Pancreas (tissue), 10 donors: ENCODE measurements around the gene PTPRD. TPM values are rescaled to one million over a fixed set of nuclear protein-coding genes. Genes with fewer than 3 reads are reported as not detected.

Experiments
- ATAC-seq, 4 donors: fragments of 200-7000 bp; cut with Tn5 transposase; one replicate each; pipeline versions ENCODE4 v1.8.0 to v1.9.1; 2020; ENCODE audit warnings: mild to moderate bottlenecking in 4 of 4, moderate library complexity in 4 of 4
- DNase-seq, 6 donors: peaks; one replicate each; pipeline ENCODE4 v3.0.0-alpha.2; 2020
- FAIRE-seq: peaks from 2 replicates; lab custom pipeline; 2012; peaks lifted over from hg19 to GRCh38; lab: Jason Lieb, UNC
- H3K27ac ChIP-seq, 4 donors: fragments of 200-600 bp; sonication (generic); 1 replicate in 3 of 4; 2 replicates in 1 of 4; pipeline versions ENCODE4 v1.5.0 to v1.8.0; 2020
- H3K27me3 ChIP-seq, 4 donors: fragments of 200-600 bp; one replicate each; pipeline ENCODE4 v1.8.0; 2021
- H3K36me3 ChIP-seq, 3 donors: fragments of 200-600 bp; sonication (generic) in 1 of 3; one replicate each; pipeline versions ENCODE4 v1.5.0 to v1.8.0; 2020 to 2021
- H3K4me1 ChIP-seq, 3 donors: fragments of 200-600 bp; one replicate each; pipeline ENCODE4 v1.8.0; 2021
- H3K4me3 ChIP-seq, 4 donors: fragments of 200-600 bp; sonication (generic) in 2 of 4; one replicate each; pipeline versions ENCODE4 v1.5.0 to v1.8.0; 2020 to 2021
- H3K9me3 ChIP-seq, 4 donors: fragments of 200-600 bp; one replicate each; pipeline ENCODE4 v1.8.0; 2021
- CTCF ChIP-seq, 4 donors: fragments of 200-600 bp; sonication (generic) in 3 of 4; IDR thresholded peaks; one replicate each; pipeline versions ENCODE4 v1.5.0 to v1.8.0; 2021; ENCODE audit warnings: antibody characterized with exemption in 4 of 4
- WGBS, 2 donors: extraction: QIAGEN DNeasy Blood & Tissue Kit; methylation state at CpG; one replicate each; pipeline ENCODE4 v1.1.7; 2013; 5-methylcytosine and 5-hydroxymethylcytosine counted together
- intact Hi-C, 3 donors: fragments of 100-400 bp; cut with DNase I; formaldehyde crosslinking; loops; one replicate each; pipeline versions ENCODE4 v1.11.1 to v1.14.2; 2022
- polyA plus RNA-seq, 2 donors: library from polyadenylated mRNA; stranded (reverse); fragments of 200-250 nt; gene quantifications; one replicate each; pipeline ENCODE4 v1.2.3, GENCODE V29; 2013
- total RNA-seq, 6 donors: library from RNA; stranded (reverse); fragmentation: NEBNext Ultra II Directional in 4 of 6; extraction: Animal tissue kit (Norgen Biotek cat#: 25700) in 4 of 6; gene quantifications; one replicate each; pipeline versions ENCODE4 v1.2.1 to v1.2.4, GENCODE V29; 2021 to 2023
- donor health status: healthy with polysubstance abuse.
- donor health status: DM: no; HTN: no; CAD: no; lungs with moderate emphysema.
- donor health status: DM: no; HTN: no; CAD: no.
- donor health status: control.
- donor health status: control.
- donor health status: Bipolar disorder and iron deficiency.
- donor health status: DM: yes; HTN: yes; CAD: no.
- donor health status: DM: no; HTN: no; CAD: no.
- donor health status: DM: no; HTN: no; CAD: no.
- donor health status: DM: yes; HTN: yes; CAD: no.

The PTPRD gene
- total and polyA plus RNA-seq, 8 donors = 2.1 to 21.7 (median 5.1) TPM

GRCh38 chr9:10228082-10228481 lies 384.7 kb downstream of the PTPRD start:
- ATAC-seq = peak; percentile 38 to 84 (median 66)
- TF ChIP-seq CTCF (IDR thresholded peaks at IDR 0.05) = no peak
- H3K4me1 ChIP-seq = peaks cover 0 to 4% (median 0%) of the 10 kb centered on the region in 3 donors
- H3K4me3 ChIP-seq = no peak overlapping the region
- no peak for DNase-seq
- no peaks in the 10 kb centered on the region for H3K36me3 ChIP-seq
- H3K9me3 ChIP-seq = no peaks in the 10 kb centered on the region
- peak overlapping the region in 1 of 4 donors; percentile 29 for H3K27ac ChIP-seq
- no peaks in the 10 kb centered on the region for H3K27me3 ChIP-seq
- intact Hi-C loops = no loop called here
- no peak for FAIRE-seq
- 5 to 11% methylated on average over 1 of the region's 1 CpG for WGBS, 2 donors

- Histone ChIP-seq H3K4me1 (peaks cover 0 to 4% (median 0%) of the 10 kb centered on the region in 3 donors), H3K27ac (no peak overlapping the region), H3K27me3 (no peaks in the 10 kb centered on the region), H3K36me3 (no peaks in the 10 kb centered on the region), H3K4me3 (no peak overlapping the region), H3K9me3 (no peaks in the 10 kb centered on the region)
- no peak for FAIRE-seq
- DNase-seq = no peak
- no peak for TF ChIP-seq CTCF (IDR thresholded peaks at IDR 0.05)
- no peak for ATAC-seq
- intact Hi-C loops = no loop called here
- 73 to 84% methylated on average over 4 of the region's 4 CpGs for WGBS, 2 donors
These were observed 385.8 kb downstream of the PTPRD start for GRCh38 chr9:10226996-10227395.

GRCh38 chr9:10212702-10213101 lies 400.1 kb downstream of the PTPRD start:
- H3K27ac ChIP-seq = no peak overlapping the region
- ATAC-seq (no peak), DNase-seq (no peak), FAIRE-seq (no peak)
- no peak for TF ChIP-seq CTCF (IDR thresholded peaks at IDR 0.05)
- WGBS, 2 donors = 47 to 48% methylated on average over 3 of the region's 3 CpGs
- H3K9me3 ChIP-seq = no peaks in the 10 kb centered on the region
- H3K36me3 ChIP-seq = no peaks in the 10 kb centered on the region
- intact Hi-C loops = no loop called here
- H3K4me1 ChIP-seq = no peaks in the 10 kb centered on the region
- H3K27me3 ChIP-seq = no peaks in the 10 kb centered on the region
- no peak overlapping the region for H3K4me3 ChIP-seq

GRCh38 chr9:10208691-10209069 lies 404.1 kb downstream of the PTPRD start:
- no peaks in the 10 kb centered on the region for H3K36me3 ChIP-seq
- H3K4me3 ChIP-seq = peak overlapping the region in 1 of 4 donors; percentile 38
- no peaks in the 10 kb centered on the region for H3K27me3 ChIP-seq
- no peaks in the 10 kb centered on the region for H3K4me1 ChIP-seq
- FAIRE-seq = no peak
- no peak for TF ChIP-seq CTCF (IDR thresholded peaks at IDR 0.05)
- peak in 2 of 4 donors; percentile 60 to 76 for ATAC-seq
- no peak for DNase-seq
- intact Hi-C loops = no loop called here
- H3K9me3 ChIP-seq = no peaks in the 10 kb centered on the region
- peak overlapping the region in 1 of 4 donors; percentile 10 for H3K27ac ChIP-seq
- 12 to 25% methylated on average over 3 of the region's 3 CpGs for WGBS, 2 donors

- no peak overlapping the region for H3K27ac ChIP-seq
- FAIRE-seq = no peak
- no peaks in the 10 kb centered on the region for H3K36me3 ChIP-seq
- H3K27me3 ChIP-seq = no peaks in the 10 kb centered on the region
- DNase-seq = no peak
- intact Hi-C loops = no loop called here
- H3K4me3 ChIP-seq = no peak overlapping the region
- H3K4me1 ChIP-seq = no peaks in the 10 kb centered on the region
- no peaks in the 10 kb centered on the region for H3K9me3 ChIP-seq
- 46 to 51% methylated on average over 1 of the region's 1 CpG for WGBS, 2 donors
- no peak for TF ChIP-seq CTCF (IDR thresholded peaks at IDR 0.05)
- no peak for ATAC-seq
These were observed 408.5 kb downstream of the PTPRD start for GRCh38 chr9:10204276-10204675.
